Lower lobe of right lung (tissue), 2 donors: ENCODE results near the gene TSR3. TPM values are rescaled to one million over a fixed set of nuclear protein-coding genes. Genes with fewer than 3 reads are reported as not detected.

ENCODE experiments used
- ATAC-seq, 2 donors: fragments of 200-7000 bp; cut with Tn5 transposase; one replicate each; pipeline ENCODE4 v1.9.1; 2020 to 2022; ENCODE audit warnings: mild to moderate bottlenecking in 2 of 2, moderate library complexity in 2 of 2
- DNase-seq: peaks from one replicate; pipeline ENCODE4 v3.0.0-alpha.2; 2020
- H3K27ac ChIP-seq: fragments of 200-600 bp; one replicate; pipeline ENCODE4 v1.8.0; 2022
- H3K27me3 ChIP-seq: fragments of 200-600 bp; one replicate; pipeline ENCODE4 v1.8.0; 2022; ENCODE audit warnings: low read depth
- H3K36me3 ChIP-seq: fragments of 200-600 bp; one replicate; pipeline ENCODE4 v1.8.0; 2022; ENCODE audit warnings: mild to moderate bottlenecking
- H3K4me1 ChIP-seq: fragments of 200-600 bp; one replicate; pipeline ENCODE4 v1.8.0; 2022
- H3K4me3 ChIP-seq: fragments of 200-600 bp; one replicate; pipeline ENCODE4 v1.8.0; 2022; ENCODE audit warnings: mild to moderate bottlenecking
- H3K9me3 ChIP-seq: fragments of 200-600 bp; one replicate; pipeline ENCODE4 v1.8.0; 2022
- CTCF ChIP-seq: fragments of 200-600 bp; IDR thresholded peaks from one replicate; pipeline ENCODE4 v1.8.0; 2022; ENCODE audit warnings: antibody characterized with exemption, mild to moderate bottlenecking
- intact Hi-C: fragments of 100-400 bp; cut with DNase I; formaldehyde crosslinking; loops from one replicate; pipeline ENCODE4 v1.11.0; 2022
- total RNA-seq: library from RNA; stranded (reverse); fragmentation: NEBNext Ultra II Directional; extraction: Animal tissue kit (Norgen Biotek cat#: 25700); gene quantifications from one replicate; pipeline ENCODE4 v1.2.1, GENCODE V29; 2021
- donor health status: DM: no; HTN: yes; CAD: no; lungs with severe emphysema.

Gene TSR3
- total RNA-seq, 1 donor from 2014 or later, result 39.5 TPM

- DNase-seq (no peak), ATAC-seq (no peak)
- Histone ChIP-seq H3K4me1 (no peaks in the 10 kb centered on the region), H3K27ac (no peak overlapping the region), H3K27me3 (no peaks in the 10 kb centered on the region), H3K4me3 (no peak overlapping the region), H3K36me3 (peaks cover 91% of the 10 kb centered on the region), H3K9me3 (no peaks in the 10 kb centered on the region)
- no peak for TF ChIP-seq CTCF
- intact Hi-C loops, result no loop called here
Observed at GRCh38 chr16:1362807-1363206, 11.1 kb upstream of the TSR3 start.

- ATAC-seq, result no peak
- no peaks in the 10 kb centered on the region for H3K27me3 ChIP-seq
- DNase-seq, result no peak
Observed at GRCh38 chr16:1361685-1362360, 10.1 kb upstream of the TSR3 start.

DNA sequence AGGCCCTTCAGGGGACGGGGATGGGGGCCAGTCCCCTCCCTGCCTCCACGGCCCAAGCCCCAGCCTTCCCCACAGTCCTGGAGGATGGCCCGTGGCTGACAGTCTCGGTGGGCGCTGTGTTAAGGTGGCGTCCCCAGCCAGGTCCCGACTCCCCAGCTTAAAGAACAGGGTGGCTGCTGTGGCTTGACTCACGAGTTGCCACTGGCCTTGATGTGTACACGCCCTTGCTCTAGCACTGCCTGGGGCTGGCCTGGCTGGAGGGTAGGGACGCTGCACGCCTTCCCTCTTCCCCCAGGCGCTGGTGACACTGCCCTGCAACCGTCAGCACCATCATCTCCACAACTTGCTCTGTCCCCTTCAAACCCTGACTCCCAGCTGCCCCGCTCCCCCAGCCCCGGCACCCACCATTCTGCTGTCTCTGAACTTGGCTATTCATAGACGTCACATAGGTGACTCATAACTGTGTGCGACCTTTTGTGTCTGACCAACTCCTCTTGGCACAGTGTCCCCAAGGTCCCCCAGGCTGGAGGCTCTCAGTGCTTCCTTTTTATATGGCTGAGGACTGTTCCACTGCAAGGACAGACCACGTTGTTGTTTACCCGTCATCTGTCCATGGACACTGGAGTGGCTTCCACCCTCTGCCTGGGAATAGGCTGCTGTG, 6.4 kb upstream of the TSR3 start:
- Histone ChIP-seq H3K27ac (no peak overlapping the region), H3K27me3 (no peaks in the 10 kb centered on the region), H3K36me3 (peaks cover 48% of the 10 kb centered on the region), H3K4me3 (no peak overlapping the region), H3K9me3 (no peaks in the 10 kb centered on the region), H3K4me1 (peaks cover 13% of the 10 kb centered on the region)
- no peak for DNase-seq
- no peak for ATAC-seq
- intact Hi-C loops, result no loop called here
- no peak for TF ChIP-seq CTCF

More at GRCh38 chr16:1361685-1362360, 10.1 kb upstream of the TSR3 start:
- intact Hi-C loops, result no loop called here
- H3K4me3 ChIP-seq, result no peak overlapping the region
- peaks cover 86% of the 10 kb centered on the region for H3K36me3 ChIP-seq
- H3K4me1 ChIP-seq, result no peaks in the 10 kb centered on the region
- H3K9me3 ChIP-seq, result no peaks in the 10 kb centered on the region
- TF ChIP-seq CTCF, result no peak
- no peak overlapping the region for H3K27ac ChIP-seq

- peaks cover 30% of the 10 kb centered on the region for H3K36me3 ChIP-seq
- TF ChIP-seq CTCF, result no peak
- H3K27me3 ChIP-seq, result no peaks in the 10 kb centered on the region
- ATAC-seq (no peak), DNase-seq (no peak)
- H3K27ac ChIP-seq, result no peak overlapping the region
- intact Hi-C loops, result no loop called here
- no peaks in the 10 kb centered on the region for H3K9me3 ChIP-seq
- peaks cover 22% of the 10 kb centered on the region for H3K4me1 ChIP-seq
- no peak overlapping the region for H3K4me3 ChIP-seq
Observed at GRCh38 chr16:1356061-1356900, 4.6 kb upstream of the TSR3 start.

GRCh38 chr16:1355591-1355990, 3.9 kb upstream of the TSR3 start:
- Histone ChIP-seq H3K27ac (no peak overlapping the region), H3K9me3 (no peaks in the 10 kb centered on the region), H3K4me1 (peaks cover 29% of the 10 kb centered on the region), H3K27me3 (no peaks in the 10 kb centered on the region), H3K4me3 (no peak overlapping the region), H3K36me3 (peaks cover 24% of the 10 kb centered on the region)
- no peak for ATAC-seq
- TF ChIP-seq CTCF, result no peak
- no peak for DNase-seq
- intact Hi-C loops, result no loop called here
